NCI-H2081 (cell line): ENCODE results near the gene TJP1.
"Not testable (repeated sequence)": the region's sequence is repeated elsewhere in the genome, so short reads cannot be mapped to it uniquely, and the experiment has no call there.

Experiments used
- DNase-seq, 2 experiments: peaks; one replicate each; lab custom pipeline; 2025; lab: John Stamatoyannopoulos, UW

The TJP1 gene

DNA sequence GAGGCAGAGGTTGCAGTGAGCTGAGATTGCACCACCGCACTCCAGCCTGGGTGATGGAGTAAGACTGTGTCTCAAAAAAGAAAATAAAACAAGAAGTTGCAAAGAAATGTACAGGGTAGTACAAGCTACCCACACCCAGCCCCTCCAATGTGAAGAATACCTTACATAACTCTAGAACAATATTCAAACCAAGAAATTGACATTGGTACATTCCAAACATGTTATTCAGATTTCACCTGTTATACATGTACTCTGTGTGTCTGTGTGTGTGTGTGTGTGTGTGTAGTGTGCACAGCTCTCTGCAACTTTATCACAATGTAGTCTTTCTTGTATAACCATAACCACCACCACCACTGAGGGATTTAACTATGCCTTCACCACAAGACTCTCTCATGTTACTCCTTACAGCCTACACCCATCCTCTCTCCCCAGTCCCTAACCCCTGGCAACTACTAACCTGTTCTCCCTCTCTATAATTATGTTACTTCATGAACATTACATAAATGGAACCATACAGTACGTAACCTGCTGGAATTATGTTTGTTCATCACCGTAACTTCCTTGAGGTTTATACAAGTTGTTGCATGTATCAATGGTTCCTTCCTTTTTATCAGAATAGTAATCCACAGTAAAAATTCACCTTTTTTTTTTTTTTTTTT lies 16.2 kb upstream of the TJP1 start:
- DNase-seq = no peak

GRCh38 chr15:29835301-29835700 lies 13.0 kb upstream of the TJP1 start:
- DNase-seq = peak in 1 of 2 experiments; percentile 17

DNA sequence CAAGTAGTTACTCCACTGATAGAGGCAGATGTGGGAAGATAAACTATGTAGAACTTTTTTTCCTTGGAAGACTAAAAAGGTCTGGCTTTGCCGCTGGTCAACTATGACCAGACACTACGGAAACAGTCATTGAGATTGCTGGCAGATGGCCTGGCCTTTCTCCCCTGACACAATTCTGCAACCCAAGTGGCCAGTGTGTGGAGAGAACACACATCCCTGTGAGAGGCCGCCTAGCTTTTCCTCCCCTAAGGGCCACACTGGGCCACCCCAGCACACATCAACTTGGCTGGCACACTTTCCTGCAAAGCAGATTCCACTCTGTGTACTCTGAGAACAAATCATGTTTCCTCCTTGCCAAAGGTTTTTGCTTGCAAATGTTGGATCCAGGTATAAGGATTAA lies 10.4 kb upstream of the TJP1 start:
- DNase-seq = no peak

- no peak for DNase-seq
Measured at GRCh38 chr15:29826908-29827820, 4.9 kb upstream of the TJP1 start.

DNA sequence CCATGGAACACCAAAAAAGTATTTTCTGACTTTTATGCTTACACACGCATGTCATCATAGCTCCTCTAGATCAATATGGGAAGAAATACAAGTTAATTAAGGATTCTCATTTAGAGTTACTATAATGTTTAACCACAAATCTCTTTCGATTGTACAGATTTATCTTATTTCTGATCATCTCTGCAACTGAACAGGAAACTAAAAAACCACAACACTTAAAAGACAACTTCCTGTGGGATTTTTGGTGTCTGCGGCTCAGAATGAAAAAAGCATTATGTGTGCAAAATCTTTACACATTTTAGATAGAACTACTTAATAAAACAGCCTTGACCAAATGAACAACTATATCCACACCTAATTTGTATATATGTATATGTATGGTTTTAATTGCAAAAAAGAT lies 3.0 kb upstream of the TJP1 start:
- DNase-seq = no peak

DNA sequence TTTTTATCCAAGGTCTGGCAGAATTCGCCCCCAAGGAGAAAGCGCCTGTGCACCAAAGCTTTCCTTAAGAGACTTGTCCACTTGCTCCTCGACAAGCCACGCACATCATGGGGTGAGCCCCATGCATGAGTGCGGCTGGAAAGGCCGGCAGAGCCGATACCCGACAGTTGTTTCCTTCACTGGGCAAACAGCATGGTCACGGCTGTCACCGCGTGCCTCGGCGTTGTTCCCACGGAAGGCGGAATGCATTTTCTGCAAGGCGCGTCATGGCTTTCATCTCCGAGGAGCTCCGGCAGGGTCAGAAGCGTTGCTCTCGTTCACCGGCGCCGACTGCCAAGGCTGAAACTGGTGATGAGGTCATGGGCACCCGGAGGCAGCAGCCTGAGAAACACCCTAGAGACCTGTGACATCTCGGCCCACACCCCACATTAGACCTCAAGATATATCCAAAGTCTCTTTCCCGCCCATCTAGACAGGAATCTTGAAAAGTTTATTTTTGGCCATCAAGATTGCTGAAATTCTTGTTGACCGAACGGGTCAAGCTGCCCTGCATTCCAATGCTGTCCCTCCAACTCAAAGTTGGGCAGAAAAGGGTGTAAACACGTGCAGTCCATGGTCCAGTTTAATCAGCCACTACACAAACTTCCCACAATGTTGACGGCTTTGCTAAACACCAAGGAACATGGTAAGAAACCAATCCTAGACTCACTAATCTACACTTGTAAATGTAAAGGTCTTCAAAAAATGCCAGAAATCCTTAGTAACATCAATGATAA lies 604 bp upstream of the TJP1 start:
- peak; percentile 36 to 60 for DNase-seq

GRCh38 chr15:29821416-29822099 lies 710 bp downstream of the TJP1 start:
- DNase-seq = peak; percentile 42 to 58

DNA sequence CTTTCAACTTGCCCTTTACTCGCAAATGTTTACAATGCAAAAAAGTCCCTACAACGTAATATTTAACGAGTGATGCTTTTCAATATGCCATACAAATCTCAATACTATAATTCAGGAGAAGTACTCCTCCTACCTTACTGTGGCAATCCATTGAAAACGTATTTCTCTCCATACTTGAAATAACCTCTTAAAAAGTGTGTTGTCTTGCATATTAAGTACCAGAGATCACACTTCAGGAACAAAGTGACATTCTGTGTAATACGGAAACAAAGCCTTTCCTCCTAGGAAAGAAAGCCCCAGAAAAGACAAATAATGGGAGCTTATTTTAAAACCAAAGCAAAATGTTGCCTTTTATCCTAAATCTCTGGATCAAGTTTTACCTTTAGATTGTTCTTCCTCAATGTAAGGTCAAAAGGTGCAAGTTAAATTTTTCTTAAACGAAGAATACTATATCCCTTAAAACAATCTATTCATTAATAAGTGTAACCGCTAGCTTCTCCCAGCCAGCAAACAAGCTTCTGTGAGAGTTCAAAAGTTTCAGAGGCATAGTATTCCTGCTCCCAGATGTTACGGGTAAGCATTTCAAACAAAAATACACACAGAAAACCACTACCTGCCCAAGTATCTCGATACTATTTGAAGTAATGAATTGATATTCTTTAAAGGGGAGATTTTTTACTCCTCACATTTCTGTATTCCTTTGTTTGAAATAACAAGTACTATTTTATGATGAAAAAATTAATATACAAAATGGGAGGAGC lies 1.7 kb downstream of the TJP1 start:
- DNase-seq = no peak

DNA sequence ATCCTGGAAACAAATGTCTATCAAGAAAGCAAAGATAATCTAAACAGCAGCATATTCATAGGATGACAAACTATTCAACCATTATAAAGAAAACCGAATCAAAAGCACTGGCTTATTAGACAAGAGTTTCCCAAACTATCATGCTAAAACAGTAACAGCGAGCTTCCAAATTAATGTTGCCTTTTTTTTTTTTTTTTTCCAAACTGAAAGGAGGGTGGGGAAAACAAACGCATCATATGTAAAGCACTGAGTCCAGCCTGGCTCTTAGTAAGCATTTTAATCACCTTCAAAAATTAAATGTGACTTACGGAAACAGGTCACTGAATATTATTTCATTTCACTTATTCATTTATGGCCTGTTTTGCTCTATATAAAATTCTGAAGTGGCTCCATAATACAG lies 2.3 kb downstream of the TJP1 start:
- no peak for DNase-seq

DNA sequence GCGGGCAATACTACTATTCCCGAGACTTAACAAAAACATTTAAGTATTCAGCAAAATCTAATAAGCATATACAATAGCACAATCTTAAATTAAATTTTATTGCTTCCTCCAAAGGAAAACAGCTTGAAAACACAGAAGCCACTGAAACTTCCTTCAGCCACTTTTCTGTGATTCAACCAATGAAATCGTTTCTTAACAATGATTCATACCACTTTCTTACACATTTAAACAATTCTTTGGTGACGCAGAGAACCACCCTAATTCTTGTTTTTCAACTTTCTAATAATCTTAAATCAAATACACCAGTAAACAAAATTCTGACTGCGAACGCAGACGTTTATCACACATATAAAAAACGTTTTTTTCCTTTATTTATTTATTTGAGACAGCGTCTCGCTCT lies 4.1 kb downstream of the TJP1 start:
- no peak for DNase-seq

GRCh38 chr15:29817455-29817854 lies 4.8 kb downstream of the TJP1 start:
- not testable (repeated sequence) for DNase-seq

- DNase-seq = no peak
Measured at GRCh38 chr15:29815000-29815710, 7.1 kb downstream of the TJP1 start.

DNA sequence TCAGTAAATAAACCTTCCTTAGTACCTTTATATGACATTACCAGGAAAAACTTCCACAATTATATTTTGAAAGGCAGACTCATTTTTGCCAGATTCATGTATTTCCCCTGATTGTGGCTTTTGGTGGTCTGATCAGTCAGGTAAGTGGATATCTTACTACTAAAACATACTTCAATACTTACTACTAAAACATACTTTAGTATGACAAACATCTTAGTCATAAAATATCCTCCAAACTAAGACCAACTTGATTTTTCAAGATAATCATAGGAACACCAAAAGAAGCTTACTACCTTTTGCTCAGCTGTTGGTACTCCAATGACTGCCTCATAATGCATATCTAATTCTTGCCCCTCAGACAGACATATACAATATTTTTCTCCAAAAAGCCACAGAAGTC lies 9.3 kb downstream of the TJP1 start:
- DNase-seq = no peak

DNA sequence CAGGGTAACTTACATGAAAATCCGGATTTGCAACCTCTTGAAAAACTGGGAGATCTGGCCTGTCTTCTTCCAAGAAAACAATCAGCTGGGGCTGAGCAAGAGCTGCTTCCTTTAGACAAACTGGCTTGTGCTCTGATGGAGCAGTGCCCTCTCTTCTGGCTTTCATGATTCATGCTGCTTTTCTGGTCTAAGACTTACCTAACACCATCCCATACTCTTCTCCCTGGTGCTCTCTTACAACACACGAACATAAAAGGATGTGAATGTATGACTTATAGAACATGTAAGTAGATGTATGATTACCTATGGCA lies 9.9 kb downstream of the TJP1 start:
- DNase-seq = no peak

GRCh38 chr15:29811691-29812383 lies 10.4 kb downstream of the TJP1 start:
- DNase-seq = no peak

GRCh38 chr15:29805708-29806104 lies 16.6 kb downstream of the TJP1 start:
- DNase-seq = no peak

DNA sequence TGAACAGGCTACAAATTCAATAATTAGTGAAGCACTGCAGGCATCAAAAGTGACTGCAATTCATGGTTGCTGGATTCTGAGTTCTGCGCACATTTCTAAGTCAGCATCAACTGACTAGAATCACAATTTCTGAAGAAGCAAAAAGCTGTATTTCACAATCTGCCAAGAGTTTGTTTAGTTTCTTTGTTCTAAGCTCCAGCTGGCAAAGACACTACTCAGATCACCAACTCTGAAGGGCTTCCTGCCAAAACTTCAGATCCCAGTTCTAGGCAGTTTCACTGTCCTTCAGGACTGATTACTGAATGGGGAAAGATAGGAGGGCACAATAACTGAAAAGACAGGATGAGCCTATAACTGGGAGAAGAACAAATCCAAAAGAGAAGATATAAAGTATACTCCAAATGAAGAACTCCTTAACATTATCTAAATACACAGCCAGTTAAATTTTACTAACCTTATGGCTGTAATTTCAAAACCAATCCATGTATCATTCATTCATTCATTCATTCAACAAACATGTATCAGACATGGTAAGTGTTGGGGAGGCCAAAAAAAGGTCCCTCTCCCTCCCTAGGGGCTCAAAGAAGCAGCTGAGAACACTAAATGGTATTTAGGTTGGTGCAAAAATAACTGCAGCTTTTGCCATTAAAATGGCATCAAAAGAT lies 17.1 kb downstream of the TJP1 start:
- no peak for DNase-seq

- no peak for DNase-seq
Measured at GRCh38 chr15:29802411-29802810, 19.9 kb downstream of the TJP1 start.

DNA sequence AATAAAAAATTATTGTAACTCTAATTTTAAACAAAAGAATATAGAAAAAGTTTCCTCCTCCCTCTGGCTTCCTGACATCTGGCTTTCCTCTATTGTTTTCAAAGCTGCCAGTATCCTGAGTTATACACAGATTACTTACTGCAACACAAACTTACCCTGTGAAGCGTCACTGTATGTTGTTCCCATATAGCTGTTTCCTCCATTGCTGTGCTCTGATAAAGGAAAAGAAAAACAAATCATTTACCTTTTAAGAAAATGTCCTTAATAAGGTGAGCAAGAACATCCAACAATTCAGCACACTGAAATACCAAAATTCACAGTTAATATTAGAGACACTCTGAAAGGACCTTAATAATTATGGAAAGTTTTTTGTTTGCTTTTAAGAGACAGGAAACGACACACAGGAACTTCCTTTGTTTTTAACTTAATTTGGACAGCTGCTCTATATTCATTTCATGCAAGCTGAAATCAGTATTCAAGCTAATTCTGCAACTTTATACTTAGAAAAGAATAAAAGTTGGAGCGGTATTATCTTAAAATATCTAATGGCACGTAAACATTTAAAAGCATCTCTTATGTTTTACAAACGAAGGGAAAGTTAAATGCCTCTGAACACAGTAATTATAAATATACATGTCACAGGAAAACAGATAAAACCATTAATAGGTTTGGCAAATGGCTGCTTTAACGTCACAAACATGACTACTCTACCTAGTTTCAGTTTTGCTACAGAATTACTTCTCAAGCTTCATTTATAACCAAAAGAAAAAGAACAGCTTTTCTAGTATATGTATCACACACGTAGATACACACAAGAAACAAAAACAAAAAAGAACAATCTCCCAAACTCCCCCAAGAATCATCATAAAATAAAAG lies 21.5 kb downstream of the TJP1 start:
- DNase-seq = no peak
